AG10803 (cell line): ENCODE data around the gene GRM8.

ENCODE experiments used
- DNase-seq: peaks from one replicate; pipeline ENCODE4 v3.0.0; 2010; ENCODE audit warnings: low read depth
- H3K4me3 ChIP-seq: 2 replicates; pipeline ENCODE4 v1.5.1; 2011; ENCODE audit warnings: mild to moderate bottlenecking, low read length, control low read depth
- CTCF ChIP-seq: conservative IDR thresholded peaks from 2 replicates; pipeline ENCODE4 v1.5.1; 2011; ENCODE audit warnings: mild to moderate bottlenecking, low read length, control low read depth, inconsistent platforms

Gene GRM8

GRCh38 chr7:126501617-126502016 lies 751.1 kb downstream of the GRM8 start:
- H3K4me3 ChIP-seq: no peak overlapping the region
- no peak for DNase-seq
- no peak for TF ChIP-seq CTCF

- no peak for DNase-seq
- H3K4me3 ChIP-seq: no peak overlapping the region
- no peak for TF ChIP-seq CTCF
Observed at GRCh38 chr7:126499481-126499880, 753.3 kb downstream of the GRM8 start.

- DNase-seq: no peak
- TF ChIP-seq CTCF: no peak
- H3K4me3 ChIP-seq: no peak overlapping the region
Observed at GRCh38 chr7:126495733-126496132, 757.0 kb downstream of the GRM8 start.

GRCh38 chr7:126495001-126495400 lies 757.7 kb downstream of the GRM8 start:
- no peak for TF ChIP-seq CTCF
- DNase-seq: no peak

GRCh38 chr7:126493801-126494200 lies 758.9 kb downstream of the GRM8 start:
- H3K4me3 ChIP-seq: no peak overlapping the region
- no peak for TF ChIP-seq CTCF

More at GRCh38 chr7:126495001-126495400, 757.7 kb downstream of the GRM8 start:
- no peak overlapping the region for H3K4me3 ChIP-seq

GRCh38 chr7:126489874-126490273 lies 762.9 kb downstream of the GRM8 start:
- DNase-seq: no peak
- no peak for TF ChIP-seq CTCF
- no peak overlapping the region for H3K4me3 ChIP-seq

More at GRCh38 chr7:126493801-126494200, 758.9 kb downstream of the GRM8 start:
- no peak for DNase-seq

- DNase-seq: no peak
- TF ChIP-seq CTCF: no peak
- no peak overlapping the region for H3K4me3 ChIP-seq
Observed at GRCh38 chr7:126487728-126488442, 764.9 kb downstream of the GRM8 start.
